Measurements from ENCODE around the gene PGM5.

The PGM5 gene

GRCh38 chr9:68428481-68428880, 72.1 kb downstream of the PGM5 start:
- no peak for DNase-seq (ENCODE audit: extremely low read depth, low read depth)
- no peak overlapping the region for H3K4me3 ChIP-seq (replicated peaks; ENCODE audit: low read depth, low read length)
- no peak for TF ChIP-seq CTCF (IDR thresholded peaks at IDR 0.05; ENCODE audit: low read depth, low read length, missing control alignments)

GRCh38 chr9:68429631-68430030, 73.2 kb downstream of the PGM5 start:
- no peak overlapping the region for H3K4me3 ChIP-seq (replicated peaks; ENCODE audit: low read depth, low read length)
- DNase-seq (ENCODE audit: extremely low read depth, low read depth) = no peak
- TF ChIP-seq CTCF (IDR thresholded peaks at IDR 0.05; ENCODE audit: low read depth, low read length, missing control alignments) = no peak

DNA sequence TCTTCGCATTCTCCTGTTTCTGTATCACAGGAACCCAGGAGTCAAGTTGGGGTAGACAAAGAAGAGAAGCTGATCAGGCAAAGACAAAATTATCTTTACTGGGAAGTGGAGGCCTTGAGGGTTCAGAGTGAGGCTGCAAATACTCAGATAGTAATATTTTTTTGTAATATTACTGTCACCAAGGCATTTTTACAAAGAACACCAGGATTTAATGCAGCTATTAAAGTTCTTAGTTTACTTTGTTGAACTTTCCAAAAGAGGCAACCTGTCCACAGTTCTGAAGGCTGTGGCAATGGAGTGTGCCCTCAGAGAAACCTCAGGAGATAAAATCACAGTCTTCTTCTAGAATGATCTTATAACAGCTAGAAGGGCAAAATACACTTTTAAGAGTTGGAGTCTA, 74.9 kb downstream of the PGM5 start:
- no peak overlapping the region for H3K4me3 ChIP-seq (replicated peaks; ENCODE audit: low read depth, low read length)
- no peak for TF ChIP-seq CTCF (IDR thresholded peaks at IDR 0.05; ENCODE audit: low read depth, low read length, missing control alignments)
- DNase-seq (ENCODE audit: extremely low read depth, low read depth) = no peak

DNA sequence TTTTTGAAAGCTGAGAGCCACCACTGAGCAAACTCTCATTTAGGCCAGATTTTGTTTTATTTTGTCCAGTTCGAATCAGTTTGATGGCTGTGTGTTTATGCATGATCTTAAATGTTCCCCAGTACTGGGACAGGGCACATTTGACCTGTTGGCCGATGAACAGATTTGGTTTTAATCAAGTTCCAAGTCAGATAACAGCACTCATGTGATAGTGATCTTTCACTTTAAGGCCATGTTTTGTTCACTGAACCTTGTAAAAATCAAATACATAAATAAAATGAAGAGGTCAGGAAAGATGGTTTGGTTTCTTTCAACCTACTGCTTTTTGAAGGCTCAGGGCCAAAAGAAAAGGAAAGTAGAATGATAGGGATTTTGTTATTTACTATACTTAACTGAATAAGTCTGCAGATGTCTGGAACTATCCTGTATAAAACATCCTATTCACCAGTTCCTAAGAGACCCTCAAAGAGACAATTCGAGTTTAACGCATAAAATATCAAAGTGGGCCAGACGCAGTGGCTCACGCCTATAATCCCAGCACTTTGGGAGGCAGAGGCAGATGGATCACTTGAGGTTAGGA, 77.2 kb downstream of the PGM5 start:
- DNase-seq (ENCODE audit: extremely low read depth, low read depth) = no peak
- no peak for TF ChIP-seq CTCF (IDR thresholded peaks at IDR 0.05; ENCODE audit: low read depth, low read length, missing control alignments)
- no peak overlapping the region for H3K4me3 ChIP-seq (replicated peaks; ENCODE audit: low read depth, low read length)

GRCh38 chr9:68437785-68438184, 81.4 kb downstream of the PGM5 start:
- no peak for DNase-seq (ENCODE audit: extremely low read depth, low read depth)
- no peak overlapping the region for H3K4me3 ChIP-seq (replicated peaks; ENCODE audit: low read depth, low read length)
- TF ChIP-seq CTCF (IDR thresholded peaks at IDR 0.05; ENCODE audit: low read depth, low read length, missing control alignments) = no peak

DNA sequence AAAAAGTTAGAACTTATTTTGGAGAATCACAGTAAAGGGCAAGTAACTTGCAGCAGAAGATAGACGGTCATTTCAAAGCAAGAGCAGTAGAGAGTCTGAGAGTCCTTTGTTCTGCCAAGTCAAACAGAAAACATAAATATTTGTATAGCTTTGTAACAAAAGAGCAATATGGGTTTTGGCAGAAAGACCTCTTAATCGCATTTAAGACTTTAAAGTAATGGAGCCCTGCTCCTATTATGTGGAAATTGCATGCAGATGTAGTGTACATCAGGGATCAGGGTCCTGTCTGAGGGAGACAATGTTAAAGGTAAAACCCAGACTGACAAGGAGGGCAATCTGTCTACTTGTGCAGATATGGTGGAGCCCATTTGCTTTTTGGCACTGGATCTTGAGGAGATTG, 87.2 kb downstream of the PGM5 start:
- no peak for DNase-seq (ENCODE audit: extremely low read depth, low read depth)
- no peak overlapping the region for H3K4me3 ChIP-seq (replicated peaks; ENCODE audit: low read depth, low read length)
- TF ChIP-seq CTCF (IDR thresholded peaks at IDR 0.05; ENCODE audit: low read depth, low read length, missing control alignments) = no peak

DNA sequence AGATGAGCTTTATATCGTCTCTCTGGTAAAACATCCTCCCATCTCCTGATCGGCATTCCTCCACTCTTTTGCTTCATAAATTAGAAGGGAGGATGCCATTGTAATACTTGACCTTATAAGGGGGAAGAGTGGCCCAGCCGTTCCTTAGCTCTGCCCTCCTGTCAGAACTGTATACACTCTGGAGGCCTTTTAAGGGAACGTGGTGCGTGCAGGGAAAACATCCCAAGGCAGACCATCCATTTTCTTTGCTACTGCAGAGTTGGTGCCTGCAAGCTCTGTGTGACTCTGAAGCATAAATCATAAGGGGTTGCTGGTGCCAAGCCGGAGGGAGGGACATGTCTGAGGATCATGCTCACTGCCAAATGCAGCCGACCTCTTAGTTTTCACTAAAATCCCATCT, 90.4 kb downstream of the PGM5 start:
- H3K4me3 ChIP-seq (replicated peaks; ENCODE audit: low read depth, low read length) = no peak overlapping the region
- TF ChIP-seq CTCF (IDR thresholded peaks at IDR 0.05; ENCODE audit: low read depth, low read length, missing control alignments) = no peak
- DNase-seq (ENCODE audit: extremely low read depth, low read depth) = no peak
